ENCODE results near the gene MAP3K10. TPM values are rescaled to one million over a fixed set of nuclear protein-coding genes. Genes with fewer than 3 reads are reported as not detected.
A peak's percentile ranks its signal among the peaks of the same experiment; 100 is the strongest.
"Not testable (repeated sequence)": the region's sequence is repeated elsewhere in the genome, so short reads cannot be mapped to it uniquely, and the experiment has no call there.

MAP3K10 gene
- polyA plus RNA-seq, 1 of the 3 experiments (the other 2 are of a cell fraction), result 10.7 TPM

DNA sequence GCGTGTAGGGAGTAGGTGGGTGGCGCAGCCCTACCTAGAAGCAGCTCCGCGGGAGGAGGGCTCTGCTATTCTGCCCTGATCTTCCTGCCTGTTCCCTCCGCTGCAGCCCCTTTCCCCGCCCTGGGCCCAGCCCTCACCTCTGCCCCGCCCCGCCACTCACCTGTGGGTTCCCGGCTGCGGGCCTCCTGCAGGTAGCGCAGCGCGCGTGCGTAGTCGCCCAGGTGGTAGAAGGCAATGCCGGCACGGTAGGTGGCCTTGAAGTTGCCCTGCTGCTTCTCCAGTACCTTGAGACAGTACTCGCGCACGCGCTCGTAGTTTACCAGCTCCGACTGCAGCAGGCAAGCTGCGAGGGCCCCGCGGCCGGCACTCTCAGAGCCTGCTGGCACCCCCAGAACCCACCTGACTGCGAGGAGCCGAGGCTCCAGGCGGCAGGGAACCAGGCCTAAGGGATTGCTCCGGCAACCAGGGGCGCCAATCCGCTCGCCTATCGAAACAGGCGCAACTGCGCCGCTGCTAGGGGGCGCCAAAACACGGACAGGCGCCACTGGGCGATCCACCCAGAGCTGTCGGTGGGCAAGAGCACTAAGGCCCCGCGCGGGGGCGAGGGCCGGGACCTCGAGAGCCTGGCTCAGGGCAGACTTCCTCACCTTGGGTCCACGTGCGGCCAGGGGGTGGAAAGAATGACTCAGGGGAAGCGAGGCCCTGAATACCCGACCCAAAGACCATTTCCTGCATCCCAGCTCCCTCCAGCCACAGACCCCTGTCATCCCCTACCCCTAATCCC, 26.0 kb downstream of the MAP3K10 start:
- Histone ChIP-seq H3K79me2 (ENCODE audit: insufficient read depth) (no peaks in the 10 kb centered on the region), H3K4me1 (ENCODE audit: control insufficient read depth in 1 of 2, insufficient read depth in 2 of 2, low read depth in 1 of 2, low read length in 1 of 2) (no peaks in the 10 kb centered on the region; a peak in 1 of 4 replicates), H3F3A (replicated peaks; ENCODE audit: insufficient read depth) (peaks cover 14% of the 10 kb centered on the region), H2AFZ (ENCODE audit: low read depth) (no peak overlapping the region), H3K9me3 (no peaks in the 10 kb centered on the region), H3K4me2 (no peak overlapping the region), H3K27me3 (ENCODE audit: insufficient read depth) (no peaks in the 10 kb centered on the region), H3K27ac (ENCODE audit: low read depth in 2 of 2, low read length in 1 of 2) (no peak overlapping the region), H3K9me2 (no peaks in the 10 kb centered on the region), H4K20me1 (ENCODE audit: insufficient read depth) (no peaks in the 10 kb centered on the region), H3K9ac (no peak overlapping the region), H3K36me3 (replicated peaks in 1 of 2; ENCODE audit: control insufficient read depth in 1 of 2, insufficient read depth in 2 of 2, low read length in 1 of 2) (no peaks in the 10 kb centered on the region), H3K4me3 (ENCODE audit: low read depth in 2 of 2, low read length in 1 of 2) (peak overlapping the region in 1 of 2 experiments; percentile 44; a peak in 3 of 4 replicates)
- DNase-seq, result peak; percentile 81
- 25% methylated on average over 34 of the region's 54 CpGs for WGBS (ENCODE audit: low lambda C conversion rate)
- CTCF ChIA-PET, result interaction anchor here (0.6 to 5.6 kb wide), 39 partner anchors 8 to 373 kb away, joined by 3 to 41 read pairs (median 4); partner anchors contain the start of genes CCNP, FBL, MAP3K10 and SERTAD3
- POLR2A ChIA-PET, result interaction anchor here (0.7 to 1.5 kb wide), 2 partner anchors 26 to 285 kb away, joined by 3 to 6 read pairs; partner anchors contain the start of gene MAP3K10
- no peak for TF ChIP-seq ELF1 (IDR thresholded peaks at IDR 0.05)
- TF ChIP-seq, protein P1, sequence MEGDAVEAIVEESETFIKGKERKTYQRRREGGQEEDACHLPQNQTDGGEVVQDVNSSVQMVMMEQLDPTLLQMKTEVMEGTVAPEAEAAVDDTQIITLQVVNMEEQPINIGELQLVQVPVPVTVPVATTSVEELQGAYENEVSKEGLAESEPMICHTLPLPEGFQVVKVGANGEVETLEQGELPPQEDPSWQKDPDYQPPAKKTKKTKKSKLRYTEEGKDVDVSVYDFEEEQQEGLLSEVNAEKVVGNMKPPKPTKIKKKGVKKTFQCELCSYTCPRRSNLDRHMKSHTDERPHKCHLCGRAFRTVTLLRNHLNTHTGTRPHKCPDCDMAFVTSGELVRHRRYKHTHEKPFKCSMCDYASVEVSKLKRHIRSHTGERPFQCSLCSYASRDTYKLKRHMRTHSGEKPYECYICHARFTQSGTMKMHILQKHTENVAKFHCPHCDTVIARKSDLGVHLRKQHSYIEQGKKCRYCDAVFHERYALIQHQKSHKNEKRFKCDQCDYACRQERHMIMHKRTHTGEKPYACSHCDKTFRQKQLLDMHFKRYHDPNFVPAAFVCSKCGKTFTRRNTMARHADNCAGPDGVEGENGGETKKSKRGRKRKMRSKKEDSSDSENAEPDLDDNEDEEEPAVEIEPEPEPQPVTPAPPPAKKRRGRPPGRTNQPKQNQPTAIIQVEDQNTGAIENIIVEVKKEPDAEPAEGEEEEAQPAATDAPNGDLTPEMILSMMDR (IDR thresholded peaks at IDR 0.05), result peak; percentile 32

DNA sequence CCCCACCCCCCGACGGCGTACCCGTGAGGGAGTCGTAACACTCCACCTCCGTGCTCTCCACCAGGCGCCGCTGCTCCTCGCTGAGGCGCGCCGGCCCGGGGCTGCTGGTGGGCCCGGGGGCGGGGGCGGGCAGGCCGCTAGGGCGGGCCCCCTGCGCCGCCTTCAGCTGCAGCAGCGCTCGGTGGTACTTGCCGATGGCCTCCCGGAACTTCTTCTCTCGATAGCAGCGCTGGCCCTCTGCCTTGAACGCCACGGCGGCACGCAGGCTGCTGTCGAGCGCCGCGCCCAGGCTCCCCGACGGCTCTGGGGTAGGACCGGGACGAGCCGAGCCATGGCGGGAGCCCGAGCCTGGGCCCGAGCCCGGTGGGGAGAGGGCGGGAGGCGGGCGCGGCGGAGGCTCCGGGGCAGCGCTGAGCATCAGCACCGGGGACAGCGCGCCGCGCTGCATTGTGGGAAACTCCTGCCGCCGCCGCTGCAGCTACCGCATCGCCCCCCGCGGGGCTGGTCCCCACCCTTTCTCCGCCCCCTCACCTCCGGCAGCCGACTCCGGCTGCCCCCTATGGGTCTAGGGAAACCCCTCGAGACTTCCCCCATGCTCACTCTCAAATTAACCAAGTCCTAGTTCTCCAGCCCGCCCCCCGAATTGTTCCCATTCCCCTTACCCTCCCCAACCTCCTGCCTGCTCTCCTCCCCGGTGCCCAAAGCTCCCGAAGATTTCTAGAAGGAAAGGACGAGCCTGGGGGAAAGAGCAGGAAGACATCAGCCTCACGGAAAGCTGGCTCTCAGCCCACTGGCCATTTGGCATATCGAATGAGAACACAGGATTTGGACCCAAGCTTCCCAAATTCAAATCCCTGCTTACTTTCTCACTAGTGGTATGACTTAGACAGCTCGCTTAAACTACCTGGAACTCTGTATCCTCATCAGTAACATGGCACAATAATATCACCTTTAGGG, 27.0 kb downstream of the MAP3K10 start, which contains the start of gene TTC9B:
Gene TTC9B, minus strand, starts transcription at position 451 of the 957 bp plus-strand sequence. Its CDS starts 3 bp downstream, at position 448.
- no peaks in the 10 kb centered on the region for H3K27me3 ChIP-seq (ENCODE audit: insufficient read depth)
- no peaks in the 10 kb centered on the region for H3K79me2 ChIP-seq (ENCODE audit: insufficient read depth)
- 8% methylated on average over 34 of the region's 75 CpGs for WGBS (ENCODE audit: low lambda C conversion rate)
- no peaks in the 10 kb centered on the region for H3K9me2 ChIP-seq
- H3F3A ChIP-seq (replicated peaks; ENCODE audit: insufficient read depth), result peaks cover 14% of the 10 kb centered on the region
- no peaks in the 10 kb centered on the region for H3K36me3 ChIP-seq (replicated peaks in 1 of 2; ENCODE audit: control insufficient read depth in 1 of 2, insufficient read depth in 2 of 2, low read length in 1 of 2)
- peak within 1 kb of the TSS; percentile 58 to 61; a peak in 2 of 4 replicates for H3K27ac ChIP-seq (ENCODE audit: low read depth in 2 of 2, low read length in 1 of 2)
- peak within 1 kb of the TSS; percentile 44; a peak in 3 of 4 replicates for H3K4me3 ChIP-seq (ENCODE audit: low read depth in 2 of 2, low read length in 1 of 2)
- H2AFZ ChIP-seq (ENCODE audit: low read depth), result no peak within 1 kb of the TSS
- peak within 1 kb of the TSS; percentile 74 for H3K4me2 ChIP-seq
- H3K9ac ChIP-seq, result no peak within 1 kb of the TSS
- H3K4me1 ChIP-seq (ENCODE audit: control insufficient read depth in 1 of 2, insufficient read depth in 2 of 2, low read depth in 1 of 2, low read length in 1 of 2), result no peaks in the 10 kb centered on the region; a peak in 1 of 4 replicates
- no peaks in the 10 kb centered on the region for H3K9me3 ChIP-seq
- peak; percentile 95 for DNase-seq
- no peaks in the 10 kb centered on the region for H4K20me1 ChIP-seq (ENCODE audit: insufficient read depth)
- ChIA-PET POLR2A (interaction anchor here (0.7 to 1.5 kb wide), 2 partner anchors 27 to 284 kb away, joined by 3 to 6 read pairs; partner anchors contain the start of gene MAP3K10), CTCF (interaction anchor here (0.6 to 5.6 kb wide), 40 partner anchors 9 to 467 kb away, joined by 3 to 41 read pairs (median 4); partner anchors contain the start of genes CCNP, FBL, MAP3K10 and SERTAD3)
- TF ChIP-seq, protein P2, sequence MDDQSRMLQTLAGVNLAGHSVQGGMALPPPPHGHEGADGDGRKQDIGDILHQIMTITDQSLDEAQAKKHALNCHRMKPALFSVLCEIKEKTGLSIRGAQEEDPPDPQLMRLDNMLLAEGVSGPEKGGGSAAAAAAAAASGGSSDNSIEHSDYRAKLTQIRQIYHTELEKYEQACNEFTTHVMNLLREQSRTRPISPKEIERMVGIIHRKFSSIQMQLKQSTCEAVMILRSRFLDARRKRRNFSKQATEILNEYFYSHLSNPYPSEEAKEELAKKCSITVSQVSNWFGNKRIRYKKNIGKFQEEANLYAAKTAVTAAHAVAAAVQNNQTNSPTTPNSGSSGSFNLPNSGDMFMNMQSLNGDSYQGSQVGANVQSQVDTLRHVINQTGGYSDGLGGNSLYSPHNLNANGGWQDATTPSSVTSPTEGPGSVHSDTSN (IDR thresholded peaks at IDR 0.05), result no peak
- TF ChIP-seq, protein P3, sequence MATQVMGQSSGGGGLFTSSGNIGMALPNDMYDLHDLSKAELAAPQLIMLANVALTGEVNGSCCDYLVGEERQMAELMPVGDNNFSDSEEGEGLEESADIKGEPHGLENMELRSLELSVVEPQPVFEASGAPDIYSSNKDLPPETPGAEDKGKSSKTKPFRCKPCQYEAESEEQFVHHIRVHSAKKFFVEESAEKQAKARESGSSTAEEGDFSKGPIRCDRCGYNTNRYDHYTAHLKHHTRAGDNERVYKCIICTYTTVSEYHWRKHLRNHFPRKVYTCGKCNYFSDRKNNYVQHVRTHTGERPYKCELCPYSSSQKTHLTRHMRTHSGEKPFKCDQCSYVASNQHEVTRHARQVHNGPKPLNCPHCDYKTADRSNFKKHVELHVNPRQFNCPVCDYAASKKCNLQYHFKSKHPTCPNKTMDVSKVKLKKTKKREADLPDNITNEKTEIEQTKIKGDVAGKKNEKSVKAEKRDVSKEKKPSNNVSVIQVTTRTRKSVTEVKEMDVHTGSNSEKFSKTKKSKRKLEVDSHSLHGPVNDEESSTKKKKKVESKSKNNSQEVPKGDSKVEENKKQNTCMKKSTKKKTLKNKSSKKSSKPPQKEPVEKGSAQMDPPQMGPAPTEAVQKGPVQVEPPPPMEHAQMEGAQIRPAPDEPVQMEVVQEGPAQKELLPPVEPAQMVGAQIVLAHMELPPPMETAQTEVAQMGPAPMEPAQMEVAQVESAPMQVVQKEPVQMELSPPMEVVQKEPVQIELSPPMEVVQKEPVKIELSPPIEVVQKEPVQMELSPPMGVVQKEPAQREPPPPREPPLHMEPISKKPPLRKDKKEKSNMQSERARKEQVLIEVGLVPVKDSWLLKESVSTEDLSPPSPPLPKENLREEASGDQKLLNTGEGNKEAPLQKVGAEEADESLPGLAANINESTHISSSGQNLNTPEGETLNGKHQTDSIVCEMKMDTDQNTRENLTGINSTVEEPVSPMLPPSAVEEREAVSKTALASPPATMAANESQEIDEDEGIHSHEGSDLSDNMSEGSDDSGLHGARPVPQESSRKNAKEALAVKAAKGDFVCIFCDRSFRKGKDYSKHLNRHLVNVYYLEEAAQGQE (IDR thresholded peaks at IDR 0.05; ENCODE audit: low read depth, low read length), result peak; percentile 99
- peak; percentile 81 for TF ChIP-seq RCOR1 (IDR thresholded peaks at IDR 0.05; ENCODE audit: low read length)
- TF ChIP-seq FOXJ3 (CRISPR knock-in tag; IDR thresholded peaks at IDR 0.05), result no peak

DNA sequence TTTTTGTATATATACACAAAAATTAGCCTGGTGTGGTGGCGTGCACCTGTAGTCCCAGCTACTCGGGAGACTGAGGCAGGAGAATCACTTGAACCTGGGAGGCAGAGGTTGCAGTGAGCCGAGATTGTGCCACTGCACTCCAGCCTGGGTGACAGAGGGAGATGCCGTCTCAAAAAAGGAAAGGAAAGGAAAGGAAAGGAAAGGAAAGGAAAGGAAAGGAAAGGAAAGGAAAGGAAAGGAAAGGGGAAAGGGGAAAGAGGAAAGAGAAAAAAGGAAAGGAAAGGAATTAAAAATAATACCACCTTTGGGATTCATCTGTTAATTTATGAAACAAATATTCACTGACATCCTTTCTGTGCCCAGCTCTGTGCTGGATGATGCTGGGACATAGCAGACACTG, 27.8 kb downstream of the MAP3K10 start:
- H3K27me3 ChIP-seq (ENCODE audit: insufficient read depth); H4K20me1 ChIP-seq (ENCODE audit: insufficient read depth); H3K9me2 ChIP-seq; H3K4me3 ChIP-seq (ENCODE audit: low read depth in 2 of 2, low read length in 1 of 2); H2AFZ ChIP-seq (ENCODE audit: low read depth); H3K36me3 ChIP-seq (replicated peaks in 1 of 2; ENCODE audit: control insufficient read depth in 1 of 2, insufficient read depth in 2 of 2, low read length in 1 of 2); H3K9me3 ChIP-seq; H3K9ac ChIP-seq; DNase-seq; H3K4me1 ChIP-seq (ENCODE audit: control insufficient read depth in 1 of 2, insufficient read depth in 2 of 2, low read depth in 1 of 2, low read length in 1 of 2); H3K79me2 ChIP-seq (ENCODE audit: insufficient read depth): not testable (repeated sequence)
- WGBS (ENCODE audit: low lambda C conversion rate), result 74% methylated on average over 4 of the region's 4 CpGs
- peak overlapping the region in 1 of 2 experiments; percentile 61; a peak in 1 of 4 replicates for H3K27ac ChIP-seq (ENCODE audit: low read depth in 2 of 2, low read length in 1 of 2)
- POLR2A ChIA-PET, result interaction anchor here (1.5 kb wide), 1 partner anchor 28 kb away, joined by 6 read pairs; the partner anchor contains the start of gene MAP3K10
- H3F3A ChIP-seq (replicated peaks; ENCODE audit: insufficient read depth), result peaks cover 14% of the 10 kb centered on the region
- H3K4me2 ChIP-seq, result peak overlapping the region; percentile 60
- CTCF ChIA-PET, result interaction anchor here (0.6 to 5.6 kb wide), 11 partner anchors 9 to 468 kb away, joined by 3 to 41 read pairs (median 9); partner anchors contain the start of genes CCNP, MAP3K10 and SERTAD3

Data from SK-N-SH (cell line).